Hepatocyte (in vitro differentiated cells): Measurements from ENCODE around the gene DYSF. TPM values are rescaled to one million over a fixed set of nuclear protein-coding genes. Genes with fewer than 3 reads are reported as not detected.

Experiments used
- DNase-seq: peaks from one replicate; pipeline ENCODE4 v3.0.0-alpha.2; 2016; ENCODE audit warnings: low spot score
- H2AFZ ChIP-seq: fragments of 200-600 bp; sonication (generic); 2 replicates; pipeline ENCODE4 v1.6.0; 2016; ENCODE audit warnings: antibody characterized with exemption, mild to moderate bottlenecking
- H3K27ac ChIP-seq: fragments of 200-600 bp; sonication (generic); 2 replicates; pipeline ENCODE4 v1.5.1; 2016; ENCODE audit warnings: mild to moderate bottlenecking
- H3K27me3 ChIP-seq: fragments of 200-600 bp; sonication (generic); 2 replicates; pipeline ENCODE4 v1.6.1; 2016
- H3K36me3 ChIP-seq: fragments of 200-600 bp; sonication (generic); replicated peaks from 2 replicates; pipeline ENCODE4 v1.5.1; 2016; ENCODE audit warnings: low read depth; ENCODE audit not compliant: insufficient read depth
- H3K4me1 ChIP-seq: fragments of 200-600 bp; sonication (generic); 2 replicates; pipeline ENCODE4 v1.5.1; 2016; ENCODE audit warnings: mild to moderate bottlenecking, moderate library complexity; ENCODE audit not compliant: insufficient read depth
- H3K4me2 ChIP-seq: fragments of 200-600 bp; sonication (generic); 2 replicates; pipeline ENCODE4 v1.6.0; 2016
- H3K4me3 ChIP-seq: fragments of 200-600 bp; sonication (generic); 2 replicates; pipeline ENCODE4 v1.5.1; 2016; ENCODE audit warnings: mild to moderate bottlenecking
- H3K79me2 ChIP-seq: fragments of 200-600 bp; sonication (generic); 2 replicates; pipeline ENCODE4 v1.6.0; 2017; ENCODE audit warnings: mild to moderate bottlenecking
- H3K9me2 ChIP-seq: fragments of 200-600 bp; sonication (generic); replicated peaks from 2 replicates; pipeline ENCODE4 v1.6.0; 2017; ENCODE audit warnings: mild to moderate bottlenecking; ENCODE audit not compliant: insufficient read depth
- H3K9me3 ChIP-seq: fragments of 200-600 bp; sonication (generic); 2 replicates; pipeline ENCODE4 v1.5.1; 2016; ENCODE audit warnings: low read depth, mild to moderate bottlenecking
- H4K20me1 ChIP-seq: fragments of 200-600 bp; sonication (generic); 2 replicates; pipeline ENCODE4 v1.6.0; 2016; ENCODE audit warnings: mild to moderate bottlenecking; ENCODE audit not compliant: insufficient read depth, poor library complexity, severe bottlenecking
- CTCF ChIP-seq: fragments of 200-600 bp; sonication (generic); IDR thresholded peaks from 2 replicates; pipeline ENCODE4 v1.5.1; 2016; ENCODE audit warnings: antibody characterized with exemption, mild to moderate bottlenecking; ENCODE audit not compliant: poor library complexity
- EZH2 ChIP-seq: fragments of 200-600 bp; sonication (generic); IDR thresholded peaks from 2 replicates; pipeline ENCODE4 v1.6.1; 2016; ENCODE audit warnings: antibody characterized with exemption, mild to moderate bottlenecking, borderline replicate concordance
- EZH2phosphoT487 ChIP-seq: fragments of 200-600 bp; sonication (generic); IDR thresholded peaks from one replicate; pipeline ENCODE4 v1.6.1; 2018; ENCODE audit warnings: antibody characterized with exemption, mild to moderate bottlenecking, low read depth, moderate library complexity; ENCODE audit not compliant: unreplicated experiment, severe bottlenecking
- WGBS: methylation state at CpG from one replicate; pipeline ENCODE4 v1.1.6; 2016; ENCODE audit warnings: low lambda C conversion rate; ENCODE audit errors: missing lambda C conversion rate; 5-methylcytosine and 5-hydroxymethylcytosine counted together
- polyA plus RNA-seq: library from polyadenylated mRNA; unstranded; fragments of >200 nt; fragmentation: Nextera tagmentation; extraction: Ambion mirVana; gene quantifications from 2 replicates; pipeline ENCODE4 v1.2.1, GENCODE V29; 2016
- total RNA-seq: library from RNA; depleted of rRNA; stranded (reverse); fragments of >200 nt; gene quantifications from 2 replicates; pipeline ENCODE4 v1.2.3, GENCODE V29; 2014

DYSF gene
- total and polyA plus RNA-seq, 2 experiments from 2014 or later = 0.25 to 0.90 TPM

GRCh38 chr2:71614976-71615766, 161.8 kb downstream of the DYSF start:
- Histone ChIP-seq H3K27ac (no peak overlapping the region), H3K4me1 (no peaks in the 10 kb centered on the region), H3K4me2 (no peak overlapping the region), H4K20me1 (no peaks in the 10 kb centered on the region), H3K36me3 (no peaks in the 10 kb centered on the region), H3K4me3 (no peak overlapping the region), H2AFZ (no peak overlapping the region), H3K9me3 (no peaks in the 10 kb centered on the region), H3K27me3 (no peaks in the 10 kb centered on the region), H3K9me2 (no peaks in the 10 kb centered on the region), H3K79me2 (no peaks in the 10 kb centered on the region)
- no peak for TF ChIP-seq EZH2phosphoT487
- no peak for TF ChIP-seq EZH2
- TF ChIP-seq CTCF = no peak
- peak; percentile 29 for DNase-seq
- 74% methylated on average over 9 of the region's 9 CpGs for WGBS

- H3K4me2 ChIP-seq = no peak overlapping the region
- no peaks in the 10 kb centered on the region for H3K27me3 ChIP-seq
- H3K4me3 ChIP-seq = no peak overlapping the region
- H2AFZ ChIP-seq = no peak overlapping the region
- TF ChIP-seq CTCF (no peak), EZH2phosphoT487 (no peak)
- WGBS = 91% methylated on average over 13 of the region's 13 CpGs
- no peaks in the 10 kb centered on the region for H4K20me1 ChIP-seq
- no peaks in the 10 kb centered on the region for H3K9me2 ChIP-seq
- H3K4me1 ChIP-seq = no peaks in the 10 kb centered on the region
- no peak for DNase-seq
- H3K27ac ChIP-seq = no peak overlapping the region
- H3K36me3 ChIP-seq = no peaks in the 10 kb centered on the region
- H3K79me2 ChIP-seq = no peaks in the 10 kb centered on the region
- no peaks in the 10 kb centered on the region for H3K9me3 ChIP-seq
Measured at GRCh38 chr2:71615767-71616730, 162.7 kb downstream of the DYSF start.

GRCh38 chr2:71617266-71617665, 163.9 kb downstream of the DYSF start:
- Histone ChIP-seq H3K79me2 (no peaks in the 10 kb centered on the region), H3K4me3 (no peak overlapping the region), H3K9me2 (no peaks in the 10 kb centered on the region), H3K27me3 (no peaks in the 10 kb centered on the region), H3K36me3 (no peaks in the 10 kb centered on the region), H3K4me2 (no peak overlapping the region), H3K9me3 (no peaks in the 10 kb centered on the region), H3K4me1 (no peaks in the 10 kb centered on the region), H2AFZ (no peak overlapping the region), H4K20me1 (no peaks in the 10 kb centered on the region), H3K27ac (no peak overlapping the region)
- WGBS = 96% methylated on average over 5 of the region's 5 CpGs
- no peak for TF ChIP-seq CTCF
- TF ChIP-seq EZH2 = no peak
- no peak for TF ChIP-seq EZH2phosphoT487
- DNase-seq = no peak
